Measurements from ENCODE around the gene ADGRV1.

The ADGRV1 gene

GRCh38 chr5:90866915-90867731 lies 308.5 kb downstream of the ADGRV1 start:
- DNase-seq (ENCODE audit: low read depth in 4 of 4, low spot score in 1 of 4) = no peak

GRCh38 chr5:90868799-90869198 lies 310.2 kb downstream of the ADGRV1 start:
- DNase-seq (ENCODE audit: low read depth in 4 of 4, low spot score in 1 of 4) = no peak

GRCh38 chr5:90871391-90871991 lies 312.9 kb downstream of the ADGRV1 start:
- DNase-seq (ENCODE audit: low read depth in 4 of 4, low spot score in 1 of 4) = no peak

- peak in 1 of 4 experiments; percentile 4 for DNase-seq (ENCODE audit: low read depth in 4 of 4, low spot score in 1 of 4)
Measured at GRCh38 chr5:90873033-90873517, 314.5 kb downstream of the ADGRV1 start.

- DNase-seq (ENCODE audit: low read depth in 4 of 4, low spot score in 1 of 4) = no peak
Measured at GRCh38 chr5:90874066-90874465, 315.5 kb downstream of the ADGRV1 start.

- DNase-seq (ENCODE audit: low read depth in 4 of 4, low spot score in 1 of 4) = no peak
Measured at GRCh38 chr5:90875456-90875855, 316.9 kb downstream of the ADGRV1 start.

- no peak for DNase-seq (ENCODE audit: low read depth in 4 of 4, low spot score in 1 of 4)
Measured at GRCh38 chr5:90876366-90876765, 317.8 kb downstream of the ADGRV1 start.

GRCh38 chr5:90877049-90877448 lies 318.5 kb downstream of the ADGRV1 start:
- no peak for DNase-seq (ENCODE audit: low read depth in 4 of 4, low spot score in 1 of 4)

- no peak for DNase-seq (ENCODE audit: low read depth in 4 of 4, low spot score in 1 of 4)
Measured at GRCh38 chr5:90878081-90878480, 319.5 kb downstream of the ADGRV1 start.

GRCh38 chr5:90878549-90879196 lies 320.1 kb downstream of the ADGRV1 start:
- DNase-seq (ENCODE audit: low read depth in 4 of 4, low spot score in 1 of 4) = no peak

GRCh38 chr5:90881626-90882150 lies 323.1 kb downstream of the ADGRV1 start:
- DNase-seq (ENCODE audit: low read depth in 4 of 4, low spot score in 1 of 4) = no peak

- DNase-seq (ENCODE audit: low read depth in 4 of 4, low spot score in 1 of 4) = no peak
Measured at GRCh38 chr5:90882448-90882847, 323.9 kb downstream of the ADGRV1 start.

- no peak for DNase-seq (ENCODE audit: low read depth in 4 of 4, low spot score in 1 of 4)
Measured at GRCh38 chr5:90885180-90885868, 326.7 kb downstream of the ADGRV1 start.

GRCh38 chr5:90886381-90886780 lies 327.8 kb downstream of the ADGRV1 start:
- no peak for DNase-seq (ENCODE audit: low read depth in 4 of 4, low spot score in 1 of 4)

- no peak for DNase-seq (ENCODE audit: low read depth in 4 of 4, low spot score in 1 of 4)
Measured at GRCh38 chr5:90888511-90889324, 330.1 kb downstream of the ADGRV1 start.

GRCh38 chr5:90889325-90889600 lies 330.7 kb downstream of the ADGRV1 start:
- DNase-seq (ENCODE audit: low read depth in 4 of 4, low spot score in 1 of 4) = no peak

- no peak for DNase-seq (ENCODE audit: low read depth in 4 of 4, low spot score in 1 of 4)
Measured at GRCh38 chr5:90890180-90890579, 331.6 kb downstream of the ADGRV1 start.

GRCh38 chr5:90894866-90895420 lies 336.3 kb downstream of the ADGRV1 start:
- no peak for DNase-seq (ENCODE audit: low read depth in 4 of 4, low spot score in 1 of 4)

GRCh38 chr5:90897618-90898017 lies 339.0 kb downstream of the ADGRV1 start:
- no peak for DNase-seq (ENCODE audit: low read depth in 4 of 4, low spot score in 1 of 4)

- no peak for DNase-seq (ENCODE audit: low read depth in 4 of 4, low spot score in 1 of 4)
Measured at GRCh38 chr5:90898326-90899013, 339.9 kb downstream of the ADGRV1 start.
